ENCODE measurements around the gene GJB5. TPM values are rescaled to one million over a fixed set of nuclear protein-coding genes. Genes with fewer than 3 reads are reported as not detected.
A peak's percentile ranks its signal among the peaks of the same experiment; 100 is the strongest.

The GJB5 gene
- total and polyA plus RNA-seq, 8 donors: 0.37 to 23.9 TPM; not detected in 6

DNA sequence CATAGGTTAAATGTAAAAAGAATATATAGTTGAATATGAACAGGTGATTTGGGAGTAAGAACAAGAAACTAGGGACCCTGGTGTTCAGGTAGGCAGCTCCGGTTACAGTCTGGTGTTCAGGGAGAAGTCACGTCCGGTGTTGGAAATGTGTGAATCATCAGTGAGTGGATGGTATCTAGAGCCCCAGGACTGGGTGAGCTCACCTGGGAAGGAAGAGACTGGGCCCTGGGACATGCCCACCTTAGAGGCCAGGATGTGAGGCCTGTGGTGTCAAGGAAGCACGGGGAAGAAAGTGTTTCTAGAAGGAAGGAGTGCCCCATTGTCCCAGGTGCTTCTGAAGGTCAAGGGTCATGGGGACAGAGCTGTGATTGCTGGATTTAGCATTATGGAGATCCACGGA lies 24.7 kb downstream of the GJB5 start:
- H3K27ac ChIP-seq: no peak overlapping the region
- no peak for DNase-seq
- intact Hi-C loops (cut with DNase I; ENCODE audit: low total_unique reads): no loop called here
- TF ChIP-seq POLR2A (IDR thresholded peaks at IDR 0.05) (no peak), POLR2AphosphoS5 (IDR thresholded peaks at IDR 0.05) (no peak), EP300 (IDR thresholded peaks at IDR 0.05) (no peak)
- TF ChIP-seq, protein P1, sequence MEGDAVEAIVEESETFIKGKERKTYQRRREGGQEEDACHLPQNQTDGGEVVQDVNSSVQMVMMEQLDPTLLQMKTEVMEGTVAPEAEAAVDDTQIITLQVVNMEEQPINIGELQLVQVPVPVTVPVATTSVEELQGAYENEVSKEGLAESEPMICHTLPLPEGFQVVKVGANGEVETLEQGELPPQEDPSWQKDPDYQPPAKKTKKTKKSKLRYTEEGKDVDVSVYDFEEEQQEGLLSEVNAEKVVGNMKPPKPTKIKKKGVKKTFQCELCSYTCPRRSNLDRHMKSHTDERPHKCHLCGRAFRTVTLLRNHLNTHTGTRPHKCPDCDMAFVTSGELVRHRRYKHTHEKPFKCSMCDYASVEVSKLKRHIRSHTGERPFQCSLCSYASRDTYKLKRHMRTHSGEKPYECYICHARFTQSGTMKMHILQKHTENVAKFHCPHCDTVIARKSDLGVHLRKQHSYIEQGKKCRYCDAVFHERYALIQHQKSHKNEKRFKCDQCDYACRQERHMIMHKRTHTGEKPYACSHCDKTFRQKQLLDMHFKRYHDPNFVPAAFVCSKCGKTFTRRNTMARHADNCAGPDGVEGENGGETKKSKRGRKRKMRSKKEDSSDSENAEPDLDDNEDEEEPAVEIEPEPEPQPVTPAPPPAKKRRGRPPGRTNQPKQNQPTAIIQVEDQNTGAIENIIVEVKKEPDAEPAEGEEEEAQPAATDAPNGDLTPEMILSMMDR (IDR thresholded peaks at IDR 0.05): no peak
- peaks cover 6 to 79% (median 24%) of the 10 kb centered on the region in 3 donors for H3K27me3 ChIP-seq
- H3K4me1 ChIP-seq: peaks cover 14 to 32% (median 23%) of the 10 kb centered on the region in 4 donors
- H3K4me3 ChIP-seq: no peak overlapping the region
- H3K36me3 ChIP-seq: no peaks in the 10 kb centered on the region
- WGBS, 5 donors: 76 to 85% (median 81%) methylated on average over 5 of the region's 5 CpGs
- no peaks in the 10 kb centered on the region for H3K9me3 ChIP-seq

DNA sequence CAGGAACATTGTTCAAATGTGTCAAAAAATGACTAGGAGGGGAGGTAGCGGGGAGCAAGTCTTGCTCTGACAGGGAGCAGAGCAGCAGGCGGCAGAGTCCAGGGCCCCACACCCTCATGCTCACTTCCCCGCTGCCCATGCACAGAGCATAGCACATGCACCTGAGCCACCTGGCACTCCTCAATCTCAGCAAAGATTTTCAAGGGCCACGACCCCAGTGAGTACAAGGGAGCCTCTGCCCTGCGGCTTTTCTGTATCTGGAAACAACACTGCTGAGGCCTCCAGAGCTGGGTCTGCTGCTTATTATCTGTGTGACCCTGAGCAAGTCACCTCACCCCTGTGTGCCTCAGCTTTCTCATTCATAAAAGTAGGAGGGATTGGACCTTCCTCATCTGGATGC lies 25.1 kb downstream of the GJB5 start:
- H3K27me3 ChIP-seq: peaks cover 6 to 75% (median 24%) of the 10 kb centered on the region in 3 donors
- DNase-seq: no peak
- no peak for TF ChIP-seq POLR2AphosphoS5 (IDR thresholded peaks at IDR 0.05)
- TF ChIP-seq EP300 (IDR thresholded peaks at IDR 0.05): no peak
- TF ChIP-seq, protein P1 (IDR thresholded peaks at IDR 0.05): no peak
- no peak for TF ChIP-seq POLR2A (IDR thresholded peaks at IDR 0.05)
- peaks cover 14 to 32% (median 23%) of the 10 kb centered on the region in 4 donors for H3K4me1 ChIP-seq
- H3K9me3 ChIP-seq: no peaks in the 10 kb centered on the region
- H3K27ac ChIP-seq: no peak overlapping the region
- WGBS, 5 donors: 76 to 91% (median 90%) methylated on average over 5 of the region's 5 CpGs
- peaks cover 0 to 3% (median 0%) of the 10 kb centered on the region in 4 donors for H3K36me3 ChIP-seq
- intact Hi-C loops (cut with DNase I; ENCODE audit: low total_unique reads): no loop called here
- no peak overlapping the region for H3K4me3 ChIP-seq

DNA sequence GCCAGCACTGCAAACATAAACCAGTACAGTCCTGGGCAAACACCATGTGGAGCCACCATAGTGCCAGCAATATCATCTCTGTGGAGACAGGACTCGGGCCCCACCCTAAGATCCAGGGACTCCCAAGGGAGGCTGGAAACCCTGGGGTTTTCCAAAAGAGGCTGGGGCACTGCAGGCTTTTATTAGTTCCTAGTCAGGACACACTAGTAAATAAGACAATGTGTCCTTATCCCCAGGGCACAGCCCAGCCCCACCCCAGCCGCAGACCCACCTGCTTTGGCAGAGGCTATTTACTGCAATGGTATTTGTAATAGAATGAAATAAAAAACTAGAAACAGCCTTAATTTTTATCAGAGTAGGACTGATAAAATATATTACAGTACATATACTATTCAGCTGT lies 25.7 kb downstream of the GJB5 start:
- Histone ChIP-seq H3K4me3 (no peak overlapping the region), H3K4me1 (peaks cover 14 to 32% (median 23%) of the 10 kb centered on the region in 4 donors), H3K27me3 (peaks cover 6 to 69% (median 24%) of the 10 kb centered on the region in 3 donors), H3K27ac (peak overlapping the region in 1 of 5 donors; percentile 78), H3K9me3 (no peaks in the 10 kb centered on the region), H3K36me3 (peaks cover 0 to 7% (median 0%) of the 10 kb centered on the region in 4 donors)
- TF ChIP-seq POLR2A (IDR thresholded peaks at IDR 0.05) (no peak), EP300 (IDR thresholded peaks at IDR 0.05) (no peak), POLR2AphosphoS5 (IDR thresholded peaks at IDR 0.05) (no peak)
- TF ChIP-seq, protein P1 (IDR thresholded peaks at IDR 0.05): no peak
- no peak for DNase-seq
- intact Hi-C loops (cut with DNase I; ENCODE audit: low total_unique reads): no loop called here
- WGBS, 5 donors: 65 to 84% (median 71%) methylated on average over 2 of the region's 2 CpGs

DNA sequence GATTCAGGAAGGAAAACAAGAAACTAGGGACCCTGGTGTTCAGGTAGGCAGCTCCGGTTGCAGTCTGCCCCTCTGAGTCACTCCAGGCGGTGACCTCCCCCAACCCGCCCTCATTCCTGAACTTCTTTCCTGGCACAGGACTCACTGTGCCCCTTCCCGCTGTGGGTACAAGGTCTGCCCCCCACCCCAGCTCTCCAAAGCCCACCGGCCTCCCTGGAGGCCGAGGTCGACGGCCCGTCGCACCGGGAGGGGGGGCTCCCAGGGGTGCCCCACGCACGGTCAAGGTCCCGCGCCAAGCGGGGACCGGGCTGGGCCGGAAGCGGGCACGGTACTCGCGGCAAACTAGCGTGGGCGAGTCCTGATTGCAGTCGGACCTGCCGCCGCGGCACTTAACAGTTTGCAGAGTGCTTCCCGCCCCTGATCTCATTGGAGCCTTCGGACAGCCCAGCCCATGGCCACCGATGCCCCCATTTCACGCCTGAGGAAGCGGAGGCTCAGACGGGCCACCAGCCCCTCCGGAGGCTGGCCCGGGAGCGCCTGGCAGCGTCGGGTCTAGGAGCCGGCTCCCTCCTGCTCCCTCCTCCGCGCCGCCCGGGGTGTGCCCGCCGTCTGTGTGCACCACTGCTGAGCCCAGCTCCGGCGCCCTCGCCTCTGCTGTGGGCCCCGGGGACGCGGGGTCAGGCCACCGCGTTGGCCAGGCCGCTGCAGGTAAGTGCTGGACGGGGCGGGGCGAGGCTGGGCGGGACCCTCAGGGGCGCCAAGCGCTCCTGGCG lies 26.4 kb downstream of the GJB5 start, which contains the start of gene GJB3:
Gene GJB3, plus strand, starts transcription at position 144 of the 773 bp plus-strand sequence. CDS start 3,549 bp downstream, outside the sequence.
- Histone ChIP-seq H3K9me3 (no peaks in the 10 kb centered on the region), H3K4me1 (peaks cover 14 to 33% (median 25%) of the 10 kb centered on the region in 4 donors), H3K27ac (peak within 1 kb of the TSS in 4 of 5 donors; percentile 40 to 78 (median 60)), H3K36me3 (peaks cover 0 to 7% (median 0%) of the 10 kb centered on the region in 4 donors), H3K4me3 (peak within 1 kb of the TSS; percentile 36 to 52 (median 40)), H3K27me3 (peaks cover 6 to 75% (median 24%) of the 10 kb centered on the region in 3 donors)
- intact Hi-C loops (cut with DNase I; ENCODE audit: low total_unique reads): no loop called here
- TF ChIP-seq POLR2AphosphoS5 (IDR thresholded peaks at IDR 0.05) (no peak), EP300 (IDR thresholded peaks at IDR 0.05) (no peak), POLR2A (IDR thresholded peaks at IDR 0.05) (no peak)
- TF ChIP-seq, protein P1 (IDR thresholded peaks at IDR 0.05): no peak
- peak in 1 of 2 donors; percentile 63 for DNase-seq
- 1 to 14% (median 2%) methylated on average over 5 to 62 of the region's 62 CpGs for WGBS, 5 donors
